Upper lobe of left lung (tissue), 6 donors: ENCODE results near the gene CELF5. TPM values are rescaled to one million over a fixed set of nuclear protein-coding genes. Genes with fewer than 3 reads are reported as not detected.

ENCODE experiments used
- ATAC-seq, 2 donors: fragments of 200-7000 bp; cut with Tn5 transposase; one replicate each; pipeline ENCODE4 v1.9.1; 2022; ENCODE audit warnings: mild to moderate bottlenecking in 2 of 2, moderate library complexity in 2 of 2; ENCODE audit not compliant: low FRiP score in 2 of 2
- DNase-seq, 2 donors: peaks; one replicate each; pipeline ENCODE4 v3.0.0-alpha.2; 2019 to 2020
- H3K27ac ChIP-seq, 4 donors: fragments of 200-600 bp; sonication (generic); one replicate each; pipeline ENCODE4 v1.5.1; 2016 to 2019
- H3K27me3 ChIP-seq, 4 donors: fragments of 200-600 bp; sonication (generic); one replicate each; pipeline ENCODE4 v1.5.1; 2017 to 2019
- H3K36me3 ChIP-seq, 4 donors: fragments of 200-600 bp; sonication (generic); one replicate each; pipeline ENCODE4 v1.5.1; 2016 to 2019
- H3K4me1 ChIP-seq, 4 donors: fragments of 200-600 bp; sonication (generic); one replicate each; pipeline ENCODE4 v1.5.1; 2018 to 2019
- H3K4me3 ChIP-seq, 4 donors: fragments of 200-600 bp; sonication (generic); one replicate each; pipeline ENCODE4 v1.5.1; 2017 to 2019; ENCODE audit warnings: mild to moderate bottlenecking in 2 of 4, moderate library complexity in 1 of 4
- H3K9me3 ChIP-seq, 4 donors: fragments of 200-600 bp; sonication (generic); one replicate each; pipeline ENCODE4 v1.5.1; 2018 to 2019
- CTCF ChIP-seq, 6 experiments: fragments of 450-650 bp in 4 of 6; fragments of 200-600 bp in 2 of 6; sonication (generic) in 2 of 6; IDR thresholded peaks; one replicate each; pipeline ENCODE4 v1.5.1; 2016 to 2019; ENCODE audit warnings: antibody characterized with exemption in 6 of 6
- EP300 ChIP-seq, 4 donors: sonication (generic); formaldehyde crosslinking; IDR thresholded peaks; one replicate each; pipeline ENCODE4 v1.5.1; 2017; ENCODE audit warnings: antibody characterized with exemption in 4 of 4, control low read depth in 2 of 4
- POLR2A ChIP-seq, 4 donors: fragments of 450-650 bp; IDR thresholded peaks; one replicate each; pipeline ENCODE4 v1.5.1; 2016 to 2017; ENCODE audit warnings: antibody characterized with exemption in 4 of 4, mild to moderate bottlenecking in 2 of 4
- POLR2AphosphoS5 ChIP-seq, 2 donors: sonication (generic); formaldehyde crosslinking; IDR thresholded peaks; one replicate each; pipeline ENCODE4 v1.5.1; 2017; ENCODE audit warnings: antibody characterized with exemption in 2 of 2
- WGBS, 2 donors: methylation state at CpG; one replicate each; pipeline ENCODE4 v1.1.5; 2017 to 2018; 5-methylcytosine and 5-hydroxymethylcytosine counted together
- total RNA-seq, 6 donors: library from RNA; depleted of rRNA in 4 of 6; stranded (reverse); fragments of >200 nt in 4 of 6; gene quantifications; one replicate each; pipeline versions ENCODE4 v1.1.0 to v1.2.1, GENCODE V29; 2016 to 2021
- donor health status: DM: no; HTN: no; CAD: no; lungs with moderate emphysema.
- donor health status: DM: no; HTN: yes; CAD: no; lungs with severe emphysema.

The CELF5 gene
- total RNA-seq, 6 donors from 2014 or later = 0.49 to 0.76 TPM; not detected in 4

GRCh38 chr19:3206216-3206953, 18.1 kb upstream of the CELF5 start:
- Histone ChIP-seq H3K36me3 (peaks cover 3 to 75% (median 59%) of the 10 kb centered on the region in 4 donors), H3K4me1 (no peaks in the 10 kb centered on the region), H3K27me3 (no peaks in the 10 kb centered on the region), H3K27ac (no peak overlapping the region), H3K9me3 (no peaks in the 10 kb centered on the region), H3K4me3 (no peak overlapping the region)
- 91 to 94% methylated on average over 14 to 16 of the region's 28 CpGs for WGBS, 2 donors
- ATAC-seq (no peak), DNase-seq (peak in 1 of 2 donors; percentile 80)
- no peak for TF ChIP-seq POLR2A (IDR thresholded peaks at IDR 0.05)
- TF ChIP-seq POLR2AphosphoS5 (IDR thresholded peaks at IDR 0.05) = no peak
- no peak for TF ChIP-seq EP300 (IDR thresholded peaks at IDR 0.05)
- TF ChIP-seq CTCF (IDR thresholded peaks at IDR 0.05) = no peak

- Histone ChIP-seq H3K4me1 (no peaks in the 10 kb centered on the region), H3K27me3 (no peaks in the 10 kb centered on the region), H3K36me3 (peaks cover 3 to 62% (median 52%) of the 10 kb centered on the region in 4 donors), H3K4me3 (no peak overlapping the region), H3K9me3 (no peaks in the 10 kb centered on the region), H3K27ac (no peak overlapping the region)
- 93 to 95% methylated on average over 36 to 43 of the region's 43 CpGs for WGBS, 2 donors
- no peak for TF ChIP-seq CTCF (IDR thresholded peaks at IDR 0.05)
- no peak for TF ChIP-seq EP300 (IDR thresholded peaks at IDR 0.05)
- no peak for TF ChIP-seq POLR2AphosphoS5 (IDR thresholded peaks at IDR 0.05)
- no peak for TF ChIP-seq POLR2A (IDR thresholded peaks at IDR 0.05)
- ATAC-seq = no peak
- DNase-seq = peak in 1 of 2 donors; percentile 84
These were observed 16.8 kb upstream of the CELF5 start for GRCh38 chr19:3207461-3208242.

DNA sequence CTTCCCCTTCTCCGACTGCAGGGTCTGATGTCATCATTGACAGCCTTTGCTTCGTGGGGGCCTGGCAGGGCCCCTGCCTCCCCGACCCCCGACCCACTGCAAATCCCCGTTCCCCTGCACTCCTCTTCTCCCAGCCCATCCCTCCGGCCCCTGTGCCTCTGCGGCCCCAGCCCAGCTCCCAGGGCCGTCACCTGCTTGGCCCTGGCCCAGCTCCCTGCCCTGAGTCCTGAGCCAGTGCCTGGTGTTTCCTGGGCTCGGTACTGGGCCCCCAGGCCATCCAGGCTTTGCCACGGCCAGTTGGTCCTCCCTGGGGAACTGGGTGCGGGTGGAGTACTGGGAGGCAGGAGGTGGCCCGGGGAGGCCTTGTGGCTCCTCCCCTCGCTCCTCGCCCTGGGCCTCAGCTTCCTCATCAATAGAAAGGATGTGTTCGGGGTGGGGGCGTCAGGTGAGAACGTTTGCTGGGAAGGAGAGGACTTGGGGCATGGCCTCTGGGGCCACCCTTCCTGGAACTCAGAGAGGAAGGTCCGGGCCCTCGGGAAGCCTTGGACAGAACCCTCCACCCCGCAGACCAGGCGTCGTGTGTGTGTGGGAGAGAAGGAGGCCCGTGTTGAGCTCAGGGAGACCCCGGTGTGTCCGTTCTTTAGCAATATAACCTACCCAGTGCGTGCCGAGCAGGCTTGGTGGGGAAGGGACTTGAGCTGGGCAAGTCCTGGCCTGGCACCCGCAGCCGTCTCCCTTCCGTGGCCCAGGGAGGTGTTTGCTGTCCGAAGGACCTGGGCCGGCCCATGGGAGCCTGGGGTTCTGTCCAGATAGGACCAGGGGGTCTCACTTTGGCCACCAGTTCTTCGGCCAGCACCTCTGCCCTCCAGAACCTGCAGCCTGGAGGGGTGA, 15.9 kb upstream of the CELF5 start:
- no peak overlapping the region for H3K27ac ChIP-seq
- TF ChIP-seq POLR2AphosphoS5 (IDR thresholded peaks at IDR 0.05) (no peak), POLR2A (IDR thresholded peaks at IDR 0.05) (no peak), EP300 (IDR thresholded peaks at IDR 0.05) (no peak), CTCF (IDR thresholded peaks at IDR 0.05) (no peak)
- ATAC-seq (no peak), DNase-seq (peak in 1 of 2 donors; percentile 72)
- WGBS, 2 donors = 90 to 91% methylated on average over 15 to 29 of the region's 33 CpGs
- no peaks in the 10 kb centered on the region for H3K27me3 ChIP-seq
- no peak overlapping the region for H3K4me3 ChIP-seq
- no peaks in the 10 kb centered on the region for H3K4me1 ChIP-seq
- peaks cover 3 to 54% (median 50%) of the 10 kb centered on the region in 4 donors for H3K36me3 ChIP-seq
- no peaks in the 10 kb centered on the region for H3K9me3 ChIP-seq

- no peak overlapping the region for H3K27ac ChIP-seq
- WGBS, 2 donors = 45 to 47% methylated on average over 16 to 20 of the region's 20 CpGs
- TF ChIP-seq CTCF (IDR thresholded peaks at IDR 0.05) = peak; percentile 53 to 78 (median 72)
- no peak for TF ChIP-seq EP300 (IDR thresholded peaks at IDR 0.05)
- TF ChIP-seq POLR2AphosphoS5 (IDR thresholded peaks at IDR 0.05) = no peak
- TF ChIP-seq POLR2A (IDR thresholded peaks at IDR 0.05) = no peak
- H3K9me3 ChIP-seq = no peaks in the 10 kb centered on the region
- DNase-seq = peak; percentile 73 to 81
- no peaks in the 10 kb centered on the region for H3K4me1 ChIP-seq
- peaks cover 3 to 35% (median 31%) of the 10 kb centered on the region in 4 donors for H3K36me3 ChIP-seq
- no peak overlapping the region for H3K4me3 ChIP-seq
- peak; percentile 71 to 80 for ATAC-seq
- H3K27me3 ChIP-seq = no peaks in the 10 kb centered on the region
These were observed 14.0 kb upstream of the CELF5 start for GRCh38 chr19:3210347-3211017.
